Caco-2 (cell line): Measurements from ENCODE around the gene TRAPPC2L. TPM values are rescaled to one million over a fixed set of nuclear protein-coding genes. Genes with fewer than 3 reads are reported as not detected.

Experiments used
- BruUV-seq: library from RNA; stranded (reverse); fragments of 400-500 nt; replicated peaks from 2 replicates; lab custom pipeline; 2021; lab: Mats Ljungman, UMichigan
- CTCF ChIA-PET: fragments of 300-600 bp; sonication (Branson Sonifier 250); formaldehyde crosslinking; loops from one replicate; lab custom pipeline; 2022; ENCODE audit warnings: antibody characterized with exemption; lab: Charles Lee
- POLR2A ChIA-PET: fragments of 300-600 bp; sonication (Branson Sonifier 250); formaldehyde crosslinking; loops from one replicate; lab custom pipeline; 2022; ENCODE audit warnings: antibody characterized with exemption; lab: Charles Lee
- DNase-seq, 2 experiments: peaks; one replicate each; pipeline versions ENCODE4 v3.0.0 to v3.0.0-alpha.2; 2020 to 2022
- H3K27me3 ChIP-seq: replicated peaks from 2 replicates; pipeline ENCODE4 v1.6.0; 2011; ENCODE audit warnings: low read length; ENCODE audit not compliant: control insufficient read depth, insufficient read depth
- H3K36me3 ChIP-seq: 2 replicates; pipeline ENCODE4 v1.5.1; 2011; ENCODE audit warnings: low read length; ENCODE audit not compliant: control insufficient read depth, insufficient read depth
- H3K4me1 ChIP-seq: fragments of 250-450 bp; sonication (Bioruptor Pico); 2 replicates; pipeline ENCODE4 v1.5.1; 2020; ENCODE audit warnings: mild to moderate bottlenecking
- H3K4me3 ChIP-seq: 2 replicates; pipeline ENCODE4 v1.5.1; 2011; ENCODE audit warnings: low read depth, mild to moderate bottlenecking, control low read depth, low read length
- H3K9me3 ChIP-seq: fragments of 250-450 bp; sonication (Bioruptor Pico); 2 replicates; pipeline ENCODE4 v1.5.1; 2020; ENCODE audit warnings: mild to moderate bottlenecking, moderate library complexity
- H3K27ac Mint-ChIP-seq: one replicate; pipeline ENCODE4 v1.8.0; 2022; ENCODE audit warnings: mixed read lengths; ENCODE audit not compliant: unreplicated experiment
- H3K27me3 Mint-ChIP-seq: one replicate; pipeline ENCODE4 v1.8.0; 2022; ENCODE audit warnings: mixed read lengths; ENCODE audit not compliant: insufficient read depth, unreplicated experiment
- H3K36me3 Mint-ChIP-seq: one replicate; pipeline ENCODE4 v1.8.0; 2022; ENCODE audit warnings: mild to moderate bottlenecking, mixed read lengths; ENCODE audit not compliant: insufficient read depth, unreplicated experiment
- H3K4me1 Mint-ChIP-seq: one replicate; pipeline ENCODE4 v1.8.0; 2022; ENCODE audit warnings: low read depth, mixed read lengths; ENCODE audit not compliant: unreplicated experiment
- H3K4me3 Mint-ChIP-seq: one replicate; pipeline ENCODE4 v1.8.0; 2022; ENCODE audit warnings: mild to moderate bottlenecking, moderate library complexity, mixed read lengths; ENCODE audit not compliant: unreplicated experiment
- H3K9me3 Mint-ChIP-seq: one replicate; pipeline ENCODE4 v1.8.0; 2022; ENCODE audit warnings: mixed read lengths; ENCODE audit not compliant: unreplicated experiment
- intact Hi-C: fragments of 100-400 bp; cut with micrococcal nuclease; formaldehyde crosslinking; loops from one replicate; pipeline ENCODE4 v1.10.0; 2022; ENCODE audit not compliant: unreplicated experiment
- total RNA-seq: library from RNA; stranded (reverse); gene quantifications from 2 replicates; pipeline ENCODE4 v1.2.3, GENCODE V29; 2022
- TF ChIP-seq, protein P1 (sequence below), 2 experiments: fragments of 200-600 bp in 1 of 2; IDR thresholded peaks; 1 replicate in 1 of 2; 2 replicates in 1 of 2; pipeline versions ENCODE4 v1.5.1 to v1.8.0; 2011 to 2022; ENCODE audit warnings: antibody characterized with exemption in 1 of 2, control low read depth in 1 of 2, inconsistent platforms in 1 of 2, low read depth in 1 of 2, low read length in 1 of 2, mild to moderate bottlenecking in 1 of 2, moderate library complexity in 1 of 2; ENCODE audit not compliant: insufficient read depth in 1 of 2, severe bottlenecking in 1 of 2, unreplicated experiment in 1 of 2

The TRAPPC2L gene
- total RNA-seq, 1 experiment from 2014 or later = 179 TPM

DNA sequence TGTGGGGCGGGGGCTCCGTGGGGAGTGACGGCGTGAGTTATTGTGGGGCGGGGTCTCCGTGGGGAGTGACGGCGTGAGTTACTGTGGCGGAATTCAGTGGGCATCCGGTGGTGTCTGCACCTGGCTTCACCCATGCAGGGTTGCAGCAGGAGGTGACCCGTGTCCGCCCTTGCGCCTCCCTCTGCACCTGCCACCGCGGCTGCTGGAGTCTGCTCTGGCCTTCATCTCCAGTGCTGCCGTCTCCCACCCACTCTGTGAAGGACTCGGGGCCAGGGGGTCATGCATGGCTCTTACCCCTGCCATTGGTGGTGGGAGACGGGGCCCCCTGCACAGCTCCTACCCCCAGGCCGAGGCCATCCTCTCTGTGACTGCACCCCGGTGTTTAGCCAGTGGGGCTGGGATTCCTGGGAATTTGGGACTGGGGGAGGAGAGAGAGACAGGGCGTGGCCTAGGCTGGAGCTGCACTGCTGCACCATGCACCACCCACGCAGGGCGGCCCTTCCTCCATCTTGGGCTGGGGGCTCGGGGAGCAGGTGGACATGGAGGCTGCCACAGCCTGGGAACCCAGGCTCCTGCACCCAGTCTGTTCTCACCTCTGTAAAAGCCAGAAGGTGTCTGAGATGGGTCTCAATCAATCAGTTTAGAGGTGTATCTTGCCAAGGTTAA, 10.8 kb downstream of the TRAPPC2L start:
- H3K4me3 ChIP-seq = no peak overlapping the region
- Mint-ChIP-seq H3K27me3 (peaks cover 3% of the 10 kb centered on the region), H3K4me3 (no peak overlapping the region), H3K27ac (no peak overlapping the region), H3K9me3 (no peaks in the 10 kb centered on the region), H3K4me1 (no peaks in the 10 kb centered on the region), H3K36me3 (no peaks in the 10 kb centered on the region)
- intact Hi-C loops = no loop called here
- H3K36me3 ChIP-seq = no peaks in the 10 kb centered on the region
- no peaks in the 10 kb centered on the region for H3K4me1 ChIP-seq
- ChIA-PET CTCF (no interaction called here), POLR2A (interaction anchor here (0.7 kb wide), 1 partner anchor 26 kb away, joined by 3 read pairs; no protein-coding TSS in a partner anchor)
- TF ChIP-seq, protein P1, sequence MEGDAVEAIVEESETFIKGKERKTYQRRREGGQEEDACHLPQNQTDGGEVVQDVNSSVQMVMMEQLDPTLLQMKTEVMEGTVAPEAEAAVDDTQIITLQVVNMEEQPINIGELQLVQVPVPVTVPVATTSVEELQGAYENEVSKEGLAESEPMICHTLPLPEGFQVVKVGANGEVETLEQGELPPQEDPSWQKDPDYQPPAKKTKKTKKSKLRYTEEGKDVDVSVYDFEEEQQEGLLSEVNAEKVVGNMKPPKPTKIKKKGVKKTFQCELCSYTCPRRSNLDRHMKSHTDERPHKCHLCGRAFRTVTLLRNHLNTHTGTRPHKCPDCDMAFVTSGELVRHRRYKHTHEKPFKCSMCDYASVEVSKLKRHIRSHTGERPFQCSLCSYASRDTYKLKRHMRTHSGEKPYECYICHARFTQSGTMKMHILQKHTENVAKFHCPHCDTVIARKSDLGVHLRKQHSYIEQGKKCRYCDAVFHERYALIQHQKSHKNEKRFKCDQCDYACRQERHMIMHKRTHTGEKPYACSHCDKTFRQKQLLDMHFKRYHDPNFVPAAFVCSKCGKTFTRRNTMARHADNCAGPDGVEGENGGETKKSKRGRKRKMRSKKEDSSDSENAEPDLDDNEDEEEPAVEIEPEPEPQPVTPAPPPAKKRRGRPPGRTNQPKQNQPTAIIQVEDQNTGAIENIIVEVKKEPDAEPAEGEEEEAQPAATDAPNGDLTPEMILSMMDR (IDR thresholded peaks at IDR 0.05; ENCODE audit: insufficient read depth in 1 of 2, low read depth in 1 of 2, low read length in 1 of 2, severe bottlenecking in 1 of 2, unreplicated experiment in 1 of 2) = no peak
- no TSS peak for BruUV-seq
- H3K27me3 ChIP-seq = no peaks in the 10 kb centered on the region; the same call in 1 of the 2 replicates
- H3K9me3 ChIP-seq = no peaks in the 10 kb centered on the region
- DNase-seq = no peak

DNA sequence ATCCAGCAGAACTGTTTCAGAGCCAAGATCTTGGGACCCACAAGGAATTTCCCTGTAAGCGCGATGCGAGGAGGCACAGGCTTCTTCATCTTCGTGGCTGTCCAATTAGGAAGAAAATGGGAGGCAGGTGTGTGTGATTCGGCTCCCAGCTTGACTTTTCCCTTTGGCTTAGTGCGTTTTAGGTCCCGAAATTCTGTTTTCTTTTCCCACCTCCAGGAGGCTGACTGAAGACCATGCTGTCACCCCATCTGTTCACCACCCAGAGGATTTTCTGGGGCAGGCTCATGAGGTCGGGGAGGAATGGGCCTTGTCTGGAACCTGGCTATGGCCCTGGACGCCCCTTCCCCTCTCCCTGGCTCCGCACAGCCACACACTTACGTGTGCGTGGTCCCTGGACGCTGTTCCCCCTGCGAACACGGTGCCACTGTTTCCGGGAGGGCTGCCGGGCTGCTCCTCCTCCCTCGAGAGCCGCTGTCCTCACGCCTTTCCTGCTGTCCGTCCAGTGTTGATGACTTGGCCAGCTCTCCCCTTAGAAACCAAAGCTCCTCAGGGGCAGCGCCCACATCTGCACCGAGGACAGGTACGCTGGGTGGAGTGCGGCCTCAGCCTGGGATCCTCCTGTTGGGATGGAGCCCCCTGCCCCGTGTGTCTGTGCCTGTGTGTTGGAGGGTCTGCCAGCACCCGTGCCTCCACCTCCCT, 12.2 kb downstream of the TRAPPC2L start:
- TF ChIP-seq, protein P1 (IDR thresholded peaks at IDR 0.05; ENCODE audit: insufficient read depth in 1 of 2, low read depth in 1 of 2, low read length in 1 of 2, severe bottlenecking in 1 of 2, unreplicated experiment in 1 of 2) = no peak
- no peaks in the 10 kb centered on the region; the same call in 1 of the 2 replicates for H3K27me3 ChIP-seq
- H3K4me1 ChIP-seq = no peaks in the 10 kb centered on the region
- H3K27ac Mint-ChIP-seq = no peak overlapping the region
- CTCF ChIA-PET = no interaction called here
- H3K9me3 Mint-ChIP-seq = no peaks in the 10 kb centered on the region
- BruUV-seq = no TSS peak
- no peaks in the 10 kb centered on the region for H3K36me3 Mint-ChIP-seq
- H3K9me3 ChIP-seq = no peaks in the 10 kb centered on the region
- H3K36me3 ChIP-seq = no peaks in the 10 kb centered on the region
- H3K27me3 Mint-ChIP-seq = peaks cover 3% of the 10 kb centered on the region
- POLR2A ChIA-PET = interaction anchor here (0.5 kb wide), 1 partner anchor 12 kb away, joined by 3 read pairs; the partner anchor contains the start of genes GALNS and TRAPPC2L
- intact Hi-C loops = no loop called here
- H3K4me1 Mint-ChIP-seq = no peaks in the 10 kb centered on the region
- no peak overlapping the region for H3K4me3 ChIP-seq
- DNase-seq = no peak
- no peak overlapping the region for H3K4me3 Mint-ChIP-seq

DNA sequence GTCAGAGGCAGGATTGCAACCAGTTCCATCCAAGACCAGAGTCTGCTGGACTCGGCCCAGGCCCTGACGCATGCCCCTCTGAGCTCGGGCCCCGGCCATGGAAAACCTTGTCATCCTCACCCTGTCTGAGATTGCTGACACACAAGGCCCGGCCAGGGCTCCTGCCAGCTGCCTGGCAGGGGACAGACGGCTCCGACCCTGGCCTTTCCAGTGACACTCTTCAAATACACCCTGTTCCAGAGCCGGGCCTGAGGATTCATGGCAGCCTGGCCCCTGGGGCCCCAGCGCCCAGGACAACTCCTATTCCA, 12.7 kb downstream of the TRAPPC2L start:
- ChIA-PET POLR2A (no interaction called here), CTCF (no interaction called here)
- BruUV-seq = no TSS peak
- no peaks in the 10 kb centered on the region for H3K4me1 ChIP-seq
- intact Hi-C loops = no loop called here
- no peak overlapping the region for H3K4me3 ChIP-seq
- DNase-seq = no peak
- Mint-ChIP-seq H3K4me3 (no peak overlapping the region), H3K36me3 (no peaks in the 10 kb centered on the region), H3K27me3 (peaks cover 3% of the 10 kb centered on the region), H3K4me1 (no peaks in the 10 kb centered on the region), H3K27ac (no peak overlapping the region), H3K9me3 (no peaks in the 10 kb centered on the region)
- TF ChIP-seq, protein P1 (IDR thresholded peaks at IDR 0.05; ENCODE audit: insufficient read depth in 1 of 2, low read depth in 1 of 2, low read length in 1 of 2, severe bottlenecking in 1 of 2, unreplicated experiment in 1 of 2) = no peak
- no peaks in the 10 kb centered on the region; the same call in 1 of the 2 replicates for H3K27me3 ChIP-seq
- H3K36me3 ChIP-seq = no peaks in the 10 kb centered on the region
- H3K9me3 ChIP-seq = no peaks in the 10 kb centered on the region
